8988T (cell line): Measurements from ENCODE around the gene TOR4A.

Source experiments
- DNase-seq: peaks from one replicate; pipeline ENCODE4 v3.0.0; 2011

The TOR4A gene

GRCh38 chr9:137295849-137296669, 18.5 kb downstream of the TOR4A start:
- DNase-seq: no peak

GRCh38 chr9:137296670-137297664, 19.4 kb downstream of the TOR4A start:
- no peak for DNase-seq

GRCh38 chr9:137297966-137298365, 20.4 kb downstream of the TOR4A start:
- no peak for DNase-seq

GRCh38 chr9:137298401-137299202, 21.1 kb downstream of the TOR4A start:
- no peak for DNase-seq

- DNase-seq: no peak
These were observed 21.7 kb downstream of the TOR4A start for GRCh38 chr9:137299203-137299565.

GRCh38 chr9:137299938-137300337, 22.4 kb downstream of the TOR4A start:
- DNase-seq: no peak

- DNase-seq: no peak
These were observed 23.1 kb downstream of the TOR4A start for GRCh38 chr9:137300567-137301080.

- peak; percentile 89 for DNase-seq
These were observed 23.8 kb downstream of the TOR4A start for GRCh38 chr9:137301081-137301947.

GRCh38 chr9:137302118-137302448, 24.6 kb downstream of the TOR4A start, which contains the start of gene NRARP:
Gene NRARP, minus strand, starts transcription at chr9:137302271. Its CDS starts 343 bp downstream, at chr9:137301928.
- DNase-seq: peak; percentile 91

- DNase-seq: peak; percentile 98
These were observed 25.1 kb downstream of the TOR4A start for GRCh38 chr9:137302449-137303150.

- no peak for DNase-seq
These were observed 25.8 kb downstream of the TOR4A start for GRCh38 chr9:137303151-137303892.

- no peak for DNase-seq
These were observed 26.4 kb downstream of the TOR4A start for GRCh38 chr9:137303893-137304382.

- no peak for DNase-seq
These were observed 27.0 kb downstream of the TOR4A start for GRCh38 chr9:137304383-137305059.

GRCh38 chr9:137305060-137305797, 27.7 kb downstream of the TOR4A start:
- peak; percentile 76 for DNase-seq

- DNase-seq: no peak
These were observed 28.2 kb downstream of the TOR4A start for GRCh38 chr9:137305798-137306065.

- peak; percentile 26 for DNase-seq
These were observed 28.7 kb downstream of the TOR4A start for GRCh38 chr9:137306066-137306849.

GRCh38 chr9:137306850-137307254, 29.3 kb downstream of the TOR4A start:
- no peak for DNase-seq
